ENCODE measurements around the gene P4HA3.

The P4HA3 gene

GRCh38 chr11:74265256-74265655 is 46.2 kb downstream of the P4HA3 start:
- no peak for TF ChIP-seq CTCF (IDR thresholded peaks at IDR 0.05; ENCODE audit: low read depth, low read length)
- in situ Hi-C loops (cut with HindIII; ENCODE audit: low sequenced_read_pairs): no loop called here
- DNase-seq (ENCODE audit: low read depth, low spot score): no peak
- H3K4me3 ChIP-seq (ENCODE audit: low read depth, low read length): no peak overlapping the region

GRCh38 chr11:74262725-74263124 is 48.7 kb downstream of the P4HA3 start:
- TF ChIP-seq CTCF (IDR thresholded peaks at IDR 0.05; ENCODE audit: low read depth, low read length): no peak
- no peak overlapping the region for H3K4me3 ChIP-seq (ENCODE audit: low read depth, low read length)
- in situ Hi-C loops (cut with HindIII; ENCODE audit: low sequenced_read_pairs): no loop called here
- no peak for DNase-seq (ENCODE audit: low read depth, low spot score)

GRCh38 chr11:74257959-74258553 is 53.4 kb downstream of the P4HA3 start:
- no peak for TF ChIP-seq CTCF (IDR thresholded peaks at IDR 0.05; ENCODE audit: low read depth, low read length)
- in situ Hi-C loops (cut with HindIII; ENCODE audit: low sequenced_read_pairs): no loop called here
- H3K4me3 ChIP-seq (ENCODE audit: low read depth, low read length): no peak overlapping the region
- peak; percentile 83 for DNase-seq (ENCODE audit: low read depth, low spot score)

- no peak for TF ChIP-seq CTCF (IDR thresholded peaks at IDR 0.05; ENCODE audit: low read depth, low read length)
- no peak for DNase-seq (ENCODE audit: low read depth, low spot score)
- in situ Hi-C loops (cut with HindIII; ENCODE audit: low sequenced_read_pairs): no loop called here
These were observed 54.9 kb downstream of the P4HA3 start for GRCh38 chr11:74256378-74257133.

GRCh38 chr11:74255741-74256375 is 55.6 kb downstream of the P4HA3 start:
- H3K4me3 ChIP-seq (ENCODE audit: low read depth, low read length): no peak overlapping the region
- peak; percentile 74 for DNase-seq (ENCODE audit: low read depth, low spot score)
- in situ Hi-C loops (cut with HindIII; ENCODE audit: low sequenced_read_pairs): no loop called here
- peak; percentile 89 for TF ChIP-seq CTCF (IDR thresholded peaks at IDR 0.05; ENCODE audit: low read depth, low read length)

More at GRCh38 chr11:74256378-74257133, 54.9 kb downstream of the P4HA3 start:
- H3K4me3 ChIP-seq (ENCODE audit: low read depth, low read length): no peak overlapping the region

GRCh38 chr11:74253361-74253760 is 58.1 kb downstream of the P4HA3 start:
- H3K4me3 ChIP-seq (ENCODE audit: low read depth, low read length): no peak overlapping the region
- in situ Hi-C loops (cut with HindIII; ENCODE audit: low sequenced_read_pairs): no loop called here
- TF ChIP-seq CTCF (IDR thresholded peaks at IDR 0.05; ENCODE audit: low read depth, low read length): no peak
- no peak for DNase-seq (ENCODE audit: low read depth, low spot score)

Data from astrocyte of the spinal cord (primary cell).